ENCODE data around the gene LTC4S.

GRCh38 chr5:179816796-179817469, 23.1 kb downstream of the LTC4S start:
- TF ChIP-seq CTCF (IDR thresholded peaks at IDR 0.05 in 4 of 5, conservative IDR thresholded peaks at IDR 0.05 in 1 of 5) (no peak), POLR2A (IDR thresholded peaks at IDR 0.05) (peak in 1 of 2 donors; percentile 31)
